HG03575 (cell line): ENCODE measurements around the gene CTRB1.
"Not testable (repeated sequence)": the region's sequence is repeated elsewhere in the genome, so short reads cannot be mapped to it uniquely, and the experiment has no call there.

Source experiments
- ATAC-seq: cut with Tn5 transposase; IDR thresholded peaks from one replicate; pipeline ENCODE4 v1.9.1; 2021; ENCODE audit not compliant: unreplicated experiment, insufficient number of reproducible peaks, low FRiP score; ENCODE audit errors: extremely low read depth

Gene CTRB1

GRCh38 chr16:75263963-75264445 is 45.2 kb downstream of the CTRB1 start:
- ATAC-seq = no peak

GRCh38 chr16:75264457-75264998 is 45.7 kb downstream of the CTRB1 start:
- ATAC-seq = no peak

GRCh38 chr16:75264999-75265910 is 46.5 kb downstream of the CTRB1 start:
- no peak for ATAC-seq

GRCh38 chr16:75265911-75266701 is 47.3 kb downstream of the CTRB1 start:
- ATAC-seq = no peak

- ATAC-seq = no peak
Measured at GRCh38 chr16:75266738-75267630, 48.2 kb downstream of the CTRB1 start.

GRCh38 chr16:75267631-75268264 is 49.0 kb downstream of the CTRB1 start:
- no peak for ATAC-seq

GRCh38 chr16:75269358-75269757 is 50.6 kb downstream of the CTRB1 start:
- ATAC-seq = not testable (repeated sequence)

GRCh38 chr16:75271441-75272096 is 52.8 kb downstream of the CTRB1 start:
- ATAC-seq = no peak

- no peak for ATAC-seq
Measured at GRCh38 chr16:75272097-75272551, 53.3 kb downstream of the CTRB1 start.

- not testable (repeated sequence) for ATAC-seq
Measured at GRCh38 chr16:75272629-75273028, 53.8 kb downstream of the CTRB1 start.

GRCh38 chr16:75273054-75273925 is 54.5 kb downstream of the CTRB1 start:
- ATAC-seq = no peak
